ENCODE results near the gene IFIT5.

GRCh38 chr10:89389254-89389653 is 25.1 kb upstream of the IFIT5 start:
- TF ChIP-seq CTCF (optimal IDR thresholded peaks at IDR 0.05 in 1 of 3, IDR thresholded peaks at IDR 0.05 in 1 of 3, conservative IDR thresholded peaks at IDR 0.05 in 1 of 3; ENCODE audit: extremely low read depth in 1 of 3, insufficient read depth in 2 of 3, low read length in 3 of 3) (peak in 1 of 3 experiments; percentile 23), EZH2 (IDR thresholded peaks at IDR 0.05; ENCODE audit: low read length) (no peak)
